GM21526 (cell line): ENCODE data around the gene CBLB.
A peak's percentile ranks its signal among the peaks of the same experiment; 100 is the strongest.

Source experiments
- ATAC-seq: cut with Tn5 transposase; IDR thresholded peaks from one replicate; pipeline ENCODE4 v1.9.1; 2021; ENCODE audit warnings: moderate library complexity; ENCODE audit not compliant: unreplicated experiment, low FRiP score

Gene CBLB

GRCh38 chr3:105868742-105869530, at the start of gene CBLB:
Gene CBLB, minus strand, starts transcription at chr3:105869012. Its CDS starts 1,435 bp downstream, at chr3:105867577.
- ATAC-seq = peak; percentile 85

DNA sequence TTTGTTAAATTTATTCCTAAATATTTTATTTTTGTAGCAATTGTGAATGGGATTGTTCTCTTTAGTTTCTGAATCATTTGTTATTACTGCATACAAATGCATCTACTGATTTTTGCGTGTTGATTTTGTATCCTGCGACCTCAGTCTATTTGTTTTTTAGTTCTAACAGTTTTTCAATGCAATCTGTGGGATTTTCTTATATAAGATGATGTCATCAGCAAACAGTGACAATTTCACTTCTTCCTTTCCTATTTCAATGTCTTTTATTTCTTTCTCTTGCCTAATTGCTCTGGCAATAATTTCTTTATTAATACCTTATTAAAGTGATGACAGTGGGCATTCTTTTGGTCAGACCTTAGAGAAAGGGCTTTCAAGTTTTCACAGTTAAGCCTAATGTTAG, 48.0 kb upstream of the CBLB start:
- no peak for ATAC-seq

GRCh38 chr3:105915524-105915923, 46.7 kb upstream of the CBLB start:
- no peak for ATAC-seq

- ATAC-seq = no peak
Observed at GRCh38 chr3:105913616-105914015, 44.8 kb upstream of the CBLB start.

GRCh38 chr3:105912891-105913290, 44.1 kb upstream of the CBLB start:
- ATAC-seq = no peak

GRCh38 chr3:105911496-105911895, 42.7 kb upstream of the CBLB start:
- no peak for ATAC-seq

DNA sequence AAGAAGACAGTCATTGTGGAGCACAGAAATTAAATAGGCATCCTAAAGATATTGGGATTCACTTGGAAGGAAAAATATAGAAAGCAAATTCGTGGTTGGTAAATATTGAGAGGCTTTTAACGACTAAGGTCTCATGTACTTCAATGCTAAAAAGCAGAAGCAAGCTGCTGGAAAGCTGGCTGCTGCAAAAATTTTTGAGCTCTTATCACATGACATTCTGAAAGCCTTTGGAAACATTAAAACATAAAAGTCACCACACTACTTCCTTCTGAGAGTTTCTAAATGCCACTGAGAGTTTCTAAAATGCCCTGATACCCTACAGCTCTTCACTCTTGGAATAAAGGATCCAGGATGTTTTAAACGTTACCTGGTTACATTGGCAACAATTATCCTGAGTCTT, 39.0 kb upstream of the CBLB start:
- ATAC-seq = no peak

GRCh38 chr3:105906836-105907235, 38.0 kb upstream of the CBLB start:
- ATAC-seq = no peak

DNA sequence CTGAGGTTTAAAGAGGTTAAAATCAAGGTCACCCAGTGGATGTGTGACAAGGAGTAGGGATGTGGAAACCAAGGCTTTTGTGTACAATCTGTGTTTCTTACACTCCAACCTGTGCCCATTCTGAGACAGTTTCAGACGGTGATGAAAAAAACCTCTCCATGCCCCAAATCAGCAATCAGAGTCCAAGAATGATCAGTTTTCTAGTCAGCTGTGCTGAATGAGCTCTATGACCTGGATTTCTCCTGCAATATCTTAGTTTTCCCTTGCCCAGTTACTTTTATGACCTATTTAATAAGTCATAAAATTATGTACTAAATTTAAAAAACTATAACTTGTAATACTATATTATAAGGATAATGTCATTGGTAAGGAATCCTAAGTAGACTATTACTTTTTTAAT, 37.5 kb upstream of the CBLB start:
- no peak for ATAC-seq

- no peak for ATAC-seq
Observed at GRCh38 chr3:105905328-105905727, 36.5 kb upstream of the CBLB start.

GRCh38 chr3:105904678-105905284, 36.0 kb upstream of the CBLB start:
- no peak for ATAC-seq

DNA sequence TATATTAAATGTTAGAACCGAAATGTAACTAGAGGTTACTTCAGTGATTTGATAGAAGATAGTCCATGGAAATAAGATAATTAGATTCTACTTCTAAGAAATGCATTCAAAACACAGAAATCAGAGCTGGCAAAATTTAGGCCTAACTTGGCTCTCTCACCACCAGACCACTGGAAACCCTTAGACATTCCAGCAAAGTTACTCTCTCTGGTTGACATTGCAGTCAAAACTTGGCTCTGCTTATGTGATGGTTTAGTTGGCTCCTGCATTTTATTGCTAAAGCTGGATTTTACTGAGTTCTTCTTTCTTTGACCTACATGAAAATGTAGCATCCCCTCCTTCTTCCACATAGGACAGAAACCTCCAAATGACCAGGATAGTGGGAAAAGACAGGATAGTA, 35.4 kb upstream of the CBLB start:
- ATAC-seq = no peak

DNA sequence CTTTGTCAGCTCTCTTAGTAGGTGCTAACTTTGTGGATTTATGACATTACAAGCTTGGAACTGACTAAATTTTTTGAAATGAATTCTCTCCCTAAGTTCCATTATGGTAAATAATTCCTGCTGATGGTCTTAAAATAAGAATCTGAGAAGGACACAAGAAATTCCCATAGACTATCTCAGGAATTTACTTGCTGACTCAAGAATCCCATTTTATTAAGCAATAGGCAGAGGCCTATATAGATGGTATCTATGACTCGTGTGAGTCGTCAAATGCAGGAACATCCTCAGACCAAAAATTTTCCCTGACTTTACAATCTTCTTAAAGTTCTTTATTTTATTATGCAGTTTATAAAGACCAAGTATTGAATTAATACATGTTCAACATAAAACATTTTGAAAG, 30.7 kb upstream of the CBLB start:
- ATAC-seq = no peak

DNA sequence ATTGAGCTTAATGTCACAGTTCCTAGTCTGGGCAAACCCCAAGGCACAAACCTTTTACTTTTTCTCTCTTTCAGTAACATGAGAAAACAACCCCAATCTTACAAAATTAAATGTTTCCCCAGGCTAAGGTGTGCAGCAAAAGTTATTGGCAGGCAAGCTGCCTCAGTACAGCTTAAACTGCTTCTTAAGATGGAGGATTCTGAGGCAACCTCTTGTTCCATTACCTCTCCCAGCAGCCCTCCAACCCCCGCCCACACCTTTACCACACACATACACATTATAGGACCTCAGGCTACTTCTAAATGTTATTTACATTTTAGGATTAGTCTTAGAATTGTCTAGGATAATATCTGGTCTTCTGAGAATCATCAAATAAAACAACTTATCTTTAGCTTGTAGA, 22.3 kb upstream of the CBLB start:
- no peak for ATAC-seq

DNA sequence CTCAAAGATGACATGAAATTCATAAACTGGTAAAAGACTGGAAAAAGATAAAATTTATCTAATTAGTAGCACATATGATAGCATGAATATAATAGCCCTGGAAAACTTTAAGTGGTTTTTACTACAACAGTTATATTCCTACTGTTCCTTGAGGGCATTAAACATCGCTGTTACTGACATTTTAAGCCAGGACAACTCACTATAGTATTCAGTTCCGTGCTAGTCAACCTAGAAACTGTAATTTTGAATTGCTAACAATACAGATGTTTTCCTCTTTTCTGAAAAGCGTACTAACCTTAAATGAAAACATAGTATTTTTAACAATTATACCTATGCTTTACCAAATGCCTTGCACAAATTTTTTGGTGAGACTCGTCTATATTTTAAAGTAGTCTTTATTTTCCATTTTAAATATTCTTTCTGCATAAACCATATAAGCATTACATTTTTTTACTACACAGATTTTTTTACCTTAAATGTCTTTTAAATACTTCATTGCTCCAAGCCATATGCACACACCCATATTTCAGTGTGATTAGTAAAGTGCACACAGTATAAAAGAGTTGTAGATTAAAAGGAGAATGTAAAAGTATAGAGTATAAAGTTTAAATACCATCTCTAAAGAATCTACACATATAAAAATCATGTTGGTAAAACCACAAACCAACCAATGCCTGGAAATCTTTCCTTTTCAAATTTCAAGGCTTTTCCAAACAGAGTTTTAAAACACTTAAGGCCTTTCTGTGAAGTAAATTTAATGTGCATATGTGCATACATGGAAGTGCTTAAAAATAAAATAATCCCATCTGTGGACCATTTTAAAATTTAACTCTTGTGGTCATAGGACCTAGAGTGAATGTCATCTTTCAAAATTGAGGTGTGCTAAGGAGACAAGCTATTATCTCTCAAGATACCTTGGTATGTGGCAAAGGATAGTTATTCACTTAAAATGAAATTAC, 20.1 kb upstream of the CBLB start:
- ATAC-seq = no peak

DNA sequence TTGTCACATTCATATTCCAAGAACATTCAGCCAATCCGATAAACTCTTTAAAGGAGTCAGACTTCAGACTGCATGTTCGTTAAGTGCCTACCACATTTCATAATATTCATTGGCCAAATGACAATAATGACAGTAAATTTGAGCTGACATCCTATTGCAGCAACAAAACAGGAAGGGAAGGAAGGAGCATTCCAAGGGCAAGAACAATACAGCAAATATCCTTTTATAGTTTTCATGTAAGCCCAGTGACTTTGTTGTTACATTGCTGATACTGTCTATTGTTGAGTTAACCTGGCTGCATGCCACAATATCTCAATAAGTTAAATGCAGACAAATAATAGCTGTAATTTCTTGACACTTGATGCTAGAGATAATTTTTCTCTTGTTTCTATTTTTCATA, 16.4 kb upstream of the CBLB start:
- no peak for ATAC-seq

DNA sequence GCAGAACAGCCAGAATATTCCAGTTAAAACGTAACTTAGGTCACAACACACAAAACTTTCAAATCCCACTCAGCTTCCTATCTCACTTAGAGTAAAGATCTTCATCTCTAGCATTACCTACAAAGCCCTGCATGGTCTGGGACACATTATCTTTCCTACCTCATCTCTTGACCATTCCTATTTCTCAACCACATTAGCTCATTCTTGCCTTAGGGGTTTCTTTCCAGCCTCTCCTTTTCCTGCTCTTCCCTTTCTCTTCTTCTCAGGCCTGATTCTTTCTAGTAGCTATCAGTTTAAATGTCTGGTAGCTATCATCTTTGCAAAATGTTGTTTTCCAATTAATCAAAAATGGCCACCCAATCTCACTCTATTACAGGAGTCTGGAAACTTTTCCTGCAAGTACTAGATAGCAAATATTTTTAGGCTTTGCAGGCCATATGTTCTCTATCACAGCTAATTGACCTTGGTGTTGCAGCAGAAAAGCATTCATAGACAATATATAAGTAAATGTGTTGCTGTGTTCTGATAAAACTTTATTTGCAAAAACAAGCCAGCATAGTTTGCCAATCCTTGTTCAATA, 15.1 kb upstream of the CBLB start:
- ATAC-seq = no peak

GRCh38 chr3:105880681-105881290, 12.0 kb upstream of the CBLB start:
- ATAC-seq = no peak

- no peak for ATAC-seq
Observed at GRCh38 chr3:105878061-105878460, 9.2 kb upstream of the CBLB start.

- no peak for ATAC-seq
Observed at GRCh38 chr3:105877336-105877910, 8.6 kb upstream of the CBLB start.
